CD4-positive, alpha-beta T cell (primary cell): ENCODE data around the gene ATP13A3. TPM values are rescaled to one million over a fixed set of nuclear protein-coding genes. Genes with fewer than 3 reads are reported as not detected.

ENCODE experiments used
- ATAC-seq: fragments of 200-7000 bp; cut with Tn5 transposase; one replicate; pipeline ENCODE4 v1.10.0; 2022; ENCODE audit warnings: mild to moderate bottlenecking; ENCODE audit not compliant: poor library complexity
- CTCF ChIA-PET: fragments of 350-600 bp; sonication (Branson Sonifier 250); formaldehyde crosslinking; loops from one replicate; lab custom pipeline; 2021; ENCODE audit warnings: antibody characterized with exemption, inconsistent platforms; lab: Charles Lee
- POLR2A ChIA-PET: fragments of 350-600 bp; sonication (Branson Sonifier 250); formaldehyde crosslinking; loops from one replicate; lab custom pipeline; 2021; ENCODE audit warnings: antibody characterized with exemption, inconsistent platforms; lab: Charles Lee
- DNase-seq, 14 experiments: peaks; one replicate each; pipeline ENCODE4 v3.0.0-alpha.2; 2013 to 2020; ENCODE audit warnings: mixed read lengths in 2 of 14
- H3K27ac ChIP-seq, 2 donors: one replicate each; pipeline versions ENCODE4 v1.5.1 to v1.7.0; 2013; ENCODE audit warnings: low read length in 2 of 2, low read depth in 1 of 2, mild to moderate bottlenecking in 1 of 2
- H3K27me3 ChIP-seq, 2 experiments: 1 replicate in 1 of 2; 2 replicates in 1 of 2; pipeline versions ENCODE4 v1.6.1 to v1.7.0; 2013; ENCODE audit warnings: low read length in 2 of 2, control low read depth in 1 of 2, mild to moderate bottlenecking in 1 of 2, moderate library complexity in 1 of 2; ENCODE audit not compliant: insufficient read depth in 2 of 2, control insufficient read depth in 1 of 2
- H3K36me3 ChIP-seq: one replicate; pipeline ENCODE4 v1.6.1; 2013; ENCODE audit warnings: low read length, control low read depth; ENCODE audit not compliant: insufficient read depth
- H3K4me1 ChIP-seq: one replicate; pipeline ENCODE4 v1.6.1; 2013; ENCODE audit warnings: low read length, control low read depth; ENCODE audit not compliant: insufficient read depth
- H3K4me3 ChIP-seq: one replicate; pipeline ENCODE4 v1.5.1; 2013; ENCODE audit warnings: mild to moderate bottlenecking, low read length, moderate library complexity
- H3K9me3 ChIP-seq, 2 experiments: 1 replicate in 1 of 2; 2 replicates in 1 of 2; pipeline versions ENCODE4 v1.6.1 to v1.7.0; 2013; ENCODE audit warnings: low read length in 2 of 2, mild to moderate bottlenecking in 2 of 2, control low read depth in 1 of 2, moderate library complexity in 1 of 2; ENCODE audit not compliant: control insufficient read depth in 1 of 2, insufficient read depth in 1 of 2
- H3K27ac Mint-ChIP-seq: one replicate; pipeline ENCODE4 v1.8.0; 2020; ENCODE audit warnings: mixed read lengths
- H3K27me3 Mint-ChIP-seq: one replicate; pipeline ENCODE4 v1.8.0; 2021; ENCODE audit warnings: mixed read lengths
- H3K36me3 Mint-ChIP-seq: one replicate; pipeline ENCODE4 v1.8.0; 2021; ENCODE audit warnings: low read depth, mixed read lengths
- H3K4me1 Mint-ChIP-seq: one replicate; pipeline ENCODE4 v1.8.0; 2021; ENCODE audit warnings: low read depth, mixed read lengths
- H3K4me3 Mint-ChIP-seq: one replicate; pipeline ENCODE4 v1.8.0; 2020; ENCODE audit warnings: mild to moderate bottlenecking, mixed read lengths
- H3K9me3 Mint-ChIP-seq: one replicate; pipeline ENCODE4 v1.8.0; 2020; ENCODE audit warnings: mixed read lengths
- intact Hi-C, 2 experiments: fragments of 100-400 bp; cut with DNase I in 1 of 2; cut with micrococcal nuclease in 1 of 2; formaldehyde crosslinking; loops; one replicate each; pipeline versions ENCODE4 v1.15.1 to v1.9.0; 2023 to 2025; cut with DNase I, micrococcal nuclease
- total RNA-seq, 174 experiments: library from RNA in 2 of 174; stranded (reverse) in 2 of 174; gene quantifications; one replicate each; pipeline ENCODE4 v1.2.3 and lab custom pipeline; 2021 to 2026
- TF ChIP-seq, protein P1 (sequence below): fragments of 200-600 bp; IDR thresholded peaks from one replicate; pipeline ENCODE4 v1.8.0; 2022; ENCODE audit warnings: antibody characterized with exemption, mild to moderate bottlenecking

ATP13A3 gene
- total RNA-seq, 2 experiments from 2014 or later = 46.5 to 52.7 TPM

DNA sequence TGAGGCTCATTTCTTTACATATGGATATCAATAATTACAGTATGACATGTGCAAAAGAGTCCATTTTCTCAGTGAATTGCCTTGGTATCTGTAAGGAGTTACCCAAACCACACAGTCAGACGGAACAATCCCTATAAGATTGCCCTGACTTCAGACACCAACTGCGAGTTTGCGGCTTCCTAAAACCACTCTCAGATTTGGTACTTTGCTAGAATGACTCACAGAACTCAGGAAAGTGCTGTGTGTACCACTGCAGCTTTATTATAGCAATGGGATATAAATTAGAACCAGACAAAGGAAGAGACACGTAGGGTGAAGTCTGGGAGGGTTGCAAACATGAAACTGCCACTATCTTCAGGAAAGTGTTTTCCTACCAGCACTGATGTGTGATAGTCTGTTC, 45.8 kb upstream of the ATP13A3 start:
- Mint-ChIP-seq H3K4me3 (no peak overlapping the region), H3K36me3 (no peaks in the 10 kb centered on the region), H3K4me1 (no peaks in the 10 kb centered on the region), H3K27me3 (no peaks in the 10 kb centered on the region), H3K27ac (no peak overlapping the region), H3K9me3 (peaks cover 5% of the 10 kb centered on the region)
- ChIA-PET POLR2A (no interaction called here), CTCF (no interaction called here)
- Histone ChIP-seq H3K9me3 (peaks cover 0 to 12% of the 10 kb centered on the region in 2 experiments), H3K4me3 (no peak overlapping the region), H3K36me3 (no peaks in the 10 kb centered on the region), H3K27ac (no peak overlapping the region), H3K4me1 (no peaks in the 10 kb centered on the region), H3K27me3 (no peaks in the 10 kb centered on the region)
- no peak for ATAC-seq
- intact Hi-C loops = no loop called here
- no peak for DNase-seq
- TF ChIP-seq, protein P1, sequence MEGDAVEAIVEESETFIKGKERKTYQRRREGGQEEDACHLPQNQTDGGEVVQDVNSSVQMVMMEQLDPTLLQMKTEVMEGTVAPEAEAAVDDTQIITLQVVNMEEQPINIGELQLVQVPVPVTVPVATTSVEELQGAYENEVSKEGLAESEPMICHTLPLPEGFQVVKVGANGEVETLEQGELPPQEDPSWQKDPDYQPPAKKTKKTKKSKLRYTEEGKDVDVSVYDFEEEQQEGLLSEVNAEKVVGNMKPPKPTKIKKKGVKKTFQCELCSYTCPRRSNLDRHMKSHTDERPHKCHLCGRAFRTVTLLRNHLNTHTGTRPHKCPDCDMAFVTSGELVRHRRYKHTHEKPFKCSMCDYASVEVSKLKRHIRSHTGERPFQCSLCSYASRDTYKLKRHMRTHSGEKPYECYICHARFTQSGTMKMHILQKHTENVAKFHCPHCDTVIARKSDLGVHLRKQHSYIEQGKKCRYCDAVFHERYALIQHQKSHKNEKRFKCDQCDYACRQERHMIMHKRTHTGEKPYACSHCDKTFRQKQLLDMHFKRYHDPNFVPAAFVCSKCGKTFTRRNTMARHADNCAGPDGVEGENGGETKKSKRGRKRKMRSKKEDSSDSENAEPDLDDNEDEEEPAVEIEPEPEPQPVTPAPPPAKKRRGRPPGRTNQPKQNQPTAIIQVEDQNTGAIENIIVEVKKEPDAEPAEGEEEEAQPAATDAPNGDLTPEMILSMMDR = no peak

DNA sequence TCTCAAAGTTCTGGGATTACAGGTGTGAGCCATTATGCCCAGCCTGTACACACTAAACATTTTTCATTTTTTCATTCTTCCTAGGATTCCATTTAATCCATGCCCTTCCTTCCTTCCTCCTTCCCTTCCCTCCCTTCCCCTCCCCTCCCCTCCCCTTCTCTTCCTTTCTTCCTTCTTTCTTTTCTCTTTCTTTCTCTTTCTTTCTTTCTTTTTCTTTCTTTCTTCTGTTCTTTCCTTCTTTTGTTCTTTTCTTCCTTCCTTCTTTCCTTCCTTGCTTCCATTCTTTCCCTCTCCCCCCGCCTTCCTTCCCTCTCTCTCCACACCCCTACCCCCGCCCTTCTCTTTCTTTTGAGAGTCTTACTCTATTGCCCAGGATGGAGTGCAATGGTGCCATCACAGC, 40.9 kb upstream of the ATP13A3 start:
- Mint-ChIP-seq H3K36me3 (no peaks in the 10 kb centered on the region), H3K27me3 (no peaks in the 10 kb centered on the region), H3K4me1 (no peaks in the 10 kb centered on the region), H3K27ac (no peak overlapping the region), H3K9me3 (no peaks in the 10 kb centered on the region), H3K4me3 (no peak overlapping the region)
- Histone ChIP-seq H3K36me3 (no peaks in the 10 kb centered on the region), H3K4me3 (no peak overlapping the region), H3K9me3 (no peaks in the 10 kb centered on the region), H3K27me3 (no peaks in the 10 kb centered on the region), H3K27ac (no peak overlapping the region), H3K4me1 (no peaks in the 10 kb centered on the region)
- DNase-seq (no peak), ATAC-seq (no peak)
- TF ChIP-seq, protein P1 = no peak
- intact Hi-C loops = no loop called here
- ChIA-PET CTCF (interaction anchor here (1.2 kb wide), 1 partner anchor 194 kb away, joined by 3 read pairs; no protein-coding TSS in a partner anchor), POLR2A (no interaction called here)

DNA sequence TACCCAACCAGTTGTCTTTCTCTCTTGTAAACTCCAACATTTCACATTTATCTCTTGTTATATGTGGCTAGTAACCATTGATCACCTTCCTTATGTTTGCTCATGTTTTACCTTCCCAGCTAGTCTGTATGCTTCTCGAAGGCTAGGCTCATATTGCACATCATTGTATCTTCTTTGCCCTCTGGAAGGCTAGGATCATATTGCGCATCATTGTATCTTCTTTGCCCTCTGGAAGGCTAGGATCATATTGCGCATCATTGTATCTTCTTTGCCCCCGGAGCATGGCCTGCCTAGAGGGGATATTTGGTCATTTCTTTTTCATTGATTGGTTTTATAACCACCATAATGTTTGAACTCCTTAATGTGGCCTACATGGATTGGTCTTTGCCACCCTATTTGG, 39.4 kb upstream of the ATP13A3 start:
- Histone ChIP-seq H3K27ac (no peak overlapping the region), H3K4me3 (no peak overlapping the region), H3K4me1 (no peaks in the 10 kb centered on the region), H3K27me3 (no peaks in the 10 kb centered on the region), H3K36me3 (no peaks in the 10 kb centered on the region), H3K9me3 (no peaks in the 10 kb centered on the region)
- Mint-ChIP-seq H3K27ac (no peak overlapping the region), H3K36me3 (no peaks in the 10 kb centered on the region), H3K9me3 (no peaks in the 10 kb centered on the region), H3K27me3 (no peaks in the 10 kb centered on the region), H3K4me1 (peaks cover 6% of the 10 kb centered on the region), H3K4me3 (no peak overlapping the region)
- ChIA-PET CTCF (interaction anchor here (0.7 kb wide), 1 partner anchor 211 kb away, joined by 3 read pairs; no protein-coding TSS in a partner anchor), POLR2A (no interaction called here)
- DNase-seq (no peak), ATAC-seq (no peak)
- TF ChIP-seq, protein P1 = no peak
- intact Hi-C loops = no loop called here
